ENCODE results near the gene TGFA. TPM values are rescaled to one million over a fixed set of nuclear protein-coding genes. Genes with fewer than 3 reads are reported as not detected.

Gene TGFA
- total RNA-seq, 1 experiment from 2014 or later: 1.7 TPM

DNA sequence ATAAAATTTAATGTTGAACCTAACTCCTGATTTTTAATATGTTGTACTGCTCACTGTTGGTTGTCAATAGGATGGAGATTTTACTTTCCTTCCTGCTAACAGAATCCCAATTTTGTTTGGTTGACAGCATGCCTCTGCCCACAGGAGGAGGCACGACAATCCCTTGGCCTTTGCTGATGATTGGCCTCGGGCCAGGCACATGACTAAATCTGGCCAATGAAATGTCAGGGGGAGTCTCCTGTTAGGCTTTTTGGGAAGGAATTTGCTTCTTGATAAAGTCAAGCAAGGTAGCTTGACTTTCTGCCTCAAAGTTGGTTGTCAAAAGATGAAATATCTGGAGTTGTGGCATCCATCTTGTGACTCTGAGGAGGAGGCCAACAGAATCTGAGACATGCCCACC is 6.8 kb upstream of the TGFA start:
- Histone ChIP-seq H3K4me1 (ENCODE audit: control insufficient read depth, insufficient read depth, low read length) (no peaks in the 10 kb centered on the region), H3K27me3 (ENCODE audit: control insufficient read depth, insufficient read depth, low read length) (peaks cover 5% of the 10 kb centered on the region; the same call in 1 of the 2 replicates), H3K36me3 (ENCODE audit: control insufficient read depth, insufficient read depth, low read length) (no peaks in the 10 kb centered on the region), H3K4me3 (ENCODE audit: low read depth in 2 of 2, low read length in 2 of 2) (no peak overlapping the region), H3K9me3 (ENCODE audit: control insufficient read depth, insufficient read depth, low read depth, low read length) (no peaks in the 10 kb centered on the region), H3K27ac (ENCODE audit: low read length) (no peak overlapping the region)
- intact Hi-C loops (cut with micrococcal nuclease; ENCODE audit: unreplicated experiment) (no loop called here), in situ Hi-C loops (cut with HindIII; ENCODE audit: low pct_unique_long_range_greater_than_20kb, low sequenced_read_pairs) (no loop called here)
- DNase-seq (ENCODE audit: low read depth, low spot score) (no peak), ATAC-seq (no peak)
- ChIA-PET POLR2A (no interaction called here), CTCF (no interaction called here)
- TF ChIP-seq SIN3A (IDR thresholded peaks at IDR 0.05; ENCODE audit: borderline replicate concordance, insufficient read depth, low read depth, low read length) (no peak), POLR2AphosphoS5 (IDR thresholded peaks at IDR 0.05; ENCODE audit: low read depth, low read length) (no peak)
- BruUV-seq (replicated peaks): no TSS peak

DNA sequence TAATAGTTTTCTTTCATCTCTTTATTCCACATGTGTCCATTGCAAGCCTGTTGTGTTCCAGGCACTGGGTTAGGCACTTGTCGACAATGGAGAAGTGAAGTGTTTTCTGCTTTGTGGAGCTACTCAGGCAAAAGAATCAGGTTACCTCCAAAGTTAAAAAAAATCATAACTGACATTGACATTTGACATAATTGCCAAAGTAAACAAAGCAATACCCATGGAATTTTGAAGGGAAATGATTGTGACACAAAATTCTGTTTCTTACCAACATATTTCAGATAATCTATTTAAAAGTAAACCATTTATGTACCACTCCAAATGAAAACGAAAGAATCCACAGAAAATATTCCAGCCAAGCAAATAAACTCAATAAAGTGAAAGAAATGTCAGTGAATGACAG is 6.4 kb upstream of the TGFA start:
- no peaks in the 10 kb centered on the region for H3K9me3 ChIP-seq (ENCODE audit: control insufficient read depth, insufficient read depth, low read depth, low read length)
- no peak overlapping the region for H3K27ac ChIP-seq (ENCODE audit: low read length)
- in situ Hi-C loops (cut with HindIII; ENCODE audit: low pct_unique_long_range_greater_than_20kb, low sequenced_read_pairs) (no loop called here), intact Hi-C loops (cut with micrococcal nuclease; ENCODE audit: unreplicated experiment) (no loop called here)
- CTCF ChIA-PET: no interaction called here
- H3K36me3 ChIP-seq (ENCODE audit: control insufficient read depth, insufficient read depth, low read length): no peaks in the 10 kb centered on the region
- no peak overlapping the region for H3K4me3 ChIP-seq (ENCODE audit: low read depth in 2 of 2, low read length in 2 of 2)
- peaks cover 5% of the 10 kb centered on the region; the same call in 1 of the 2 replicates for H3K27me3 ChIP-seq (ENCODE audit: control insufficient read depth, insufficient read depth, low read length)
- POLR2A ChIA-PET: no interaction called here
- no peak for DNase-seq (ENCODE audit: low read depth, low spot score)
- no peak for TF ChIP-seq TCF7L2 (IDR thresholded peaks at IDR 0.05; ENCODE audit: low read depth, low read length)
- no TSS peak for BruUV-seq (replicated peaks)
- ATAC-seq: no peak
- no peaks in the 10 kb centered on the region for H3K4me1 ChIP-seq (ENCODE audit: control insufficient read depth, insufficient read depth, low read length)

DNA sequence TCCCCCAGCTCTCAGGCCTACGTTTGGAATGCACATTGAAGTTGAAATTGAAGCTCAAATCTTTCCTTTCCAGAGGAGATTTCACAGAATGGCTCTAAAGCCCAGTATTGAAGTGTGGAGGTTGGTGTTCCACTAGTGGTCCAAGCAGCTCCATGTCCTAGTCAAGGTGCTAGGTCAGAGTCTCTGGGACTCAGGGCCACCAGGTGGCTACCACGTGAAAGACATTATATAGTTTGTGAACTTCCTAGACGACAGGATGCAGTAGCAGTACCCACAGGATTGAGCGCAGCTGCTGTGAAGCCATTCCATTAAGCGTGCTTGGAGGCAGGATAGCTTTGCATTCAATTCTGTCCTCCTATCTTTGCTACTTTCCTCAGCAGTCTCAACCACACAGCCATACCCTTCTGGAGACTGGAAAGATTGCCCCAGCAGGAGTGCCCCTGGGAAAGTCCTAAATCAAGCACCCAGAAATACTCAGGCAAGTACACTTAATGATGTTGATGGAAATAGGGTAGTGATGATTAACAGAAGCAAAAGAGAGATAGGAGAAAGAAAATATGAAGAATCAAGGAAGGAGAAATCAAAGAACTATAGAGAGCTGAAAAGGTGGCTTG is 4.7 kb upstream of the TGFA start:
- ChIA-PET CTCF (interaction anchor here (0.6 to 0.9 kb wide), 2 partner anchors 21 to 87 kb away, joined by 3 read pairs; no protein-coding TSS in a partner anchor), POLR2A (no interaction called here)
- H3K27ac ChIP-seq (ENCODE audit: low read length): no peak overlapping the region
- BruUV-seq (replicated peaks): no TSS peak
- intact Hi-C loops (cut with micrococcal nuclease; ENCODE audit: unreplicated experiment) (no loop called here), in situ Hi-C loops (cut with HindIII; ENCODE audit: low pct_unique_long_range_greater_than_20kb, low sequenced_read_pairs) (no loop called here)
- H3K4me1 ChIP-seq (ENCODE audit: control insufficient read depth, insufficient read depth, low read length): no peaks in the 10 kb centered on the region; the same call in 1 of the 2 replicates
- no peak overlapping the region for H3K4me3 ChIP-seq (ENCODE audit: low read depth in 2 of 2, low read length in 2 of 2)
- TF ChIP-seq POLR2AphosphoS5 (IDR thresholded peaks at IDR 0.05; ENCODE audit: low read depth, low read length) (no peak), TCF7L2 (IDR thresholded peaks at IDR 0.05; ENCODE audit: low read depth, low read length) (no peak), SIN3A (IDR thresholded peaks at IDR 0.05; ENCODE audit: borderline replicate concordance, insufficient read depth, low read depth, low read length) (no peak), REST (IDR thresholded peaks at IDR 0.05; ENCODE audit: insufficient read depth in 1 of 2, low read depth in 2 of 2, low read length in 1 of 2) (no peak)
- TF ChIP-seq, protein P1, sequence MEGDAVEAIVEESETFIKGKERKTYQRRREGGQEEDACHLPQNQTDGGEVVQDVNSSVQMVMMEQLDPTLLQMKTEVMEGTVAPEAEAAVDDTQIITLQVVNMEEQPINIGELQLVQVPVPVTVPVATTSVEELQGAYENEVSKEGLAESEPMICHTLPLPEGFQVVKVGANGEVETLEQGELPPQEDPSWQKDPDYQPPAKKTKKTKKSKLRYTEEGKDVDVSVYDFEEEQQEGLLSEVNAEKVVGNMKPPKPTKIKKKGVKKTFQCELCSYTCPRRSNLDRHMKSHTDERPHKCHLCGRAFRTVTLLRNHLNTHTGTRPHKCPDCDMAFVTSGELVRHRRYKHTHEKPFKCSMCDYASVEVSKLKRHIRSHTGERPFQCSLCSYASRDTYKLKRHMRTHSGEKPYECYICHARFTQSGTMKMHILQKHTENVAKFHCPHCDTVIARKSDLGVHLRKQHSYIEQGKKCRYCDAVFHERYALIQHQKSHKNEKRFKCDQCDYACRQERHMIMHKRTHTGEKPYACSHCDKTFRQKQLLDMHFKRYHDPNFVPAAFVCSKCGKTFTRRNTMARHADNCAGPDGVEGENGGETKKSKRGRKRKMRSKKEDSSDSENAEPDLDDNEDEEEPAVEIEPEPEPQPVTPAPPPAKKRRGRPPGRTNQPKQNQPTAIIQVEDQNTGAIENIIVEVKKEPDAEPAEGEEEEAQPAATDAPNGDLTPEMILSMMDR (IDR thresholded peaks at IDR 0.05): no peak
- DNase-seq (ENCODE audit: low read depth, low spot score): no peak
- no peaks in the 10 kb centered on the region for H3K9me3 ChIP-seq (ENCODE audit: control insufficient read depth, insufficient read depth, low read depth, low read length)
- ATAC-seq: no peak
- peaks cover 5% of the 10 kb centered on the region for H3K27me3 ChIP-seq (ENCODE audit: control insufficient read depth, insufficient read depth, low read length)
- H3K36me3 ChIP-seq (ENCODE audit: control insufficient read depth, insufficient read depth, low read length): peaks cover 2% of the 10 kb centered on the region; the same call in 1 of the 2 replicates
